HG03521 (cell line): ENCODE data around the gene FAM170B.

Source experiments
- ATAC-seq: cut with Tn5 transposase; IDR thresholded peaks from one replicate; pipeline ENCODE4 v1.9.1; 2021; ENCODE audit warnings: mild to moderate bottlenecking, moderate library complexity; ENCODE audit not compliant: unreplicated experiment

The FAM170B gene

DNA sequence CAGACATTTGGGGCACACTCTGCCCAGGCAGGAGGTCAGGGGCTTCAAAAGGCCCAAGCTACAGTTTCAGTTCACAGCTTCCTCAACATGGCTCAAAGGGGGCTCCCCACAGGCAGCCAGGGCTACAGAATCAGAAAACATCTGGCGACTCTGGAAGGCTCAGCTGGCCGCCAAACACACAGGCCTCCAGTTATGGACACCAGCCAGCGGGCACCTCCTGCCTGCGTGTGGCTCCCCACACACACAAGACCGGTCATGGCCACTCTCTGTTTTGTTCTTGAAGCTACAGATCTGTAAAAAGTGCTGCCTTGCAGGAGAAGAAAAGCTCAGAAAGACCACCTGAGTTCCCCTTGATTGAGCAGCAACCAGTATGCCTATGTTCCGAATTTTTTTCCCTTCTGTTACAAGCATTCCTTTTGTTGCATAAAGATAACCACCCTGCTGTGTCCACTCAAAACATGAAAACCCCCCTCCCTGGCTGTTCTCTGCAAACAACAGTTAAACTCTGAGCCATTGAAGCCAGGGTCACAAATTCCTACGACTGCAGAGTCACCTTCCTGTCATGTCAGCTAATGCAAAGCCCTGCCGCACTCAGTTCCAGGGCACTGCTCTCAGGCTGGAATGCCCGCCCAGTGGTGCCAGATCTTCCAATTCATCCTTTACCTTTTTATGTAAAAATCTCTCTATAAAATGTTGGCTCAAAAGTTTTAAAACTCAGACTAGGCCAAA is 52.1 kb downstream of the FAM170B start:
- no peak for ATAC-seq
